IMR-90 (cell line): ENCODE results near the gene TMEM53. TPM values are rescaled to one million over a fixed set of nuclear protein-coding genes. Genes with fewer than 3 reads are reported as not detected.

Experiments
- ATAC-seq: fragments of 200-7000 bp; cut with Tn5 transposase; 2 replicates; pipeline ENCODE4 v1.9.1; 2020; ENCODE audit warnings: low read depth, mild to moderate bottlenecking, moderate library complexity
- BruUV-seq: library from RNA; stranded (reverse); fragments of 400-500 nt; replicated peaks from 2 replicates; lab custom pipeline; 2021; lab: Mats Ljungman, UMichigan
- CTCF ChIA-PET: fragments of 300-600 bp; formaldehyde crosslinking; extraction: SDS; loops from one replicate; lab custom pipeline; 2021; ENCODE audit warnings: antibody characterized with exemption; lab: Yijun Ruan, JAX
- POLR2A ChIA-PET: fragments of 300-600 bp; sonication (Branson Sonifier 250); formaldehyde crosslinking; loops from one replicate; lab custom pipeline; 2022; ENCODE audit warnings: antibody characterized with exemption; ENCODE audit not compliant: unreplicated experiment; lab: Charles Lee
- DNase-seq: peaks from one replicate; pipeline ENCODE4 v3.0.0; 2013
- H2AFZ ChIP-seq: replicated peaks from 2 replicates; pipeline ENCODE3; 2013; ENCODE audit warnings: low read length, mild to moderate bottlenecking; ENCODE audit not compliant: poor library complexity
- H2AK5ac ChIP-seq: 2 replicates; pipeline ENCODE4 v1.6.1; 2013; ENCODE audit warnings: low read depth, low read length, inconsistent platforms
- H2AK9ac ChIP-seq: replicated peaks from 2 replicates; pipeline ENCODE3; 2013; ENCODE audit warnings: mild to moderate bottlenecking, low read depth, low read length, moderate library complexity; ENCODE audit not compliant: poor library complexity
- H2BK120ac ChIP-seq: 2 replicates; pipeline ENCODE4 v1.6.1; 2013; ENCODE audit warnings: low read depth, low read length, inconsistent platforms
- H2BK15ac ChIP-seq: 3 replicates; pipeline ENCODE4 v1.6.1; 2013; ENCODE audit warnings: low read depth, low read length, inconsistent platforms
- H2BK20ac ChIP-seq: 2 replicates; pipeline ENCODE4 v1.6.1; 2013; ENCODE audit warnings: low read depth, mild to moderate bottlenecking, inconsistent platforms, low read length, moderate library complexity
- H2BK5ac ChIP-seq: 2 replicates; pipeline ENCODE4 v1.6.1; 2013; ENCODE audit warnings: mild to moderate bottlenecking, low read depth, low read length, inconsistent platforms; ENCODE audit not compliant: poor library complexity, severe bottlenecking
- H3K14ac ChIP-seq: replicated peaks from 2 replicates; pipeline ENCODE4 v1.6.1; 2013; ENCODE audit warnings: low read depth, low read length, inconsistent platforms
- H3K18ac ChIP-seq: 2 replicates; pipeline ENCODE4 v1.6.1; 2013; ENCODE audit warnings: low read depth, low read length, control low read depth
- H3K23ac ChIP-seq: 2 replicates; pipeline ENCODE4 v1.6.1; 2013; ENCODE audit warnings: low read depth, low read length, inconsistent platforms
- H3K27ac ChIP-seq: 2 replicates; pipeline ENCODE4 v1.5.1; 2013; ENCODE audit warnings: mild to moderate bottlenecking, control low read depth, low read length; ENCODE audit not compliant: insufficient read depth
- H3K27me3 ChIP-seq: 2 replicates; pipeline ENCODE4 v1.6.1; 2013; ENCODE audit warnings: low read length; ENCODE audit not compliant: control insufficient read depth, insufficient read depth
- H3K36me3 ChIP-seq: 2 replicates; pipeline ENCODE4 v1.6.1; 2013; ENCODE audit warnings: low read length, mixed read lengths; ENCODE audit not compliant: control insufficient read depth, insufficient read depth
- H3K4ac ChIP-seq: 2 replicates; pipeline ENCODE4 v1.6.1; 2013; ENCODE audit warnings: low read depth, low read length, inconsistent platforms
- H3K4me1 ChIP-seq: 2 replicates; pipeline ENCODE4 v1.6.1; 2013; ENCODE audit warnings: low read length, mixed read lengths; ENCODE audit not compliant: control insufficient read depth, insufficient read depth
- H3K4me2 ChIP-seq: 2 replicates; pipeline ENCODE4 v1.6.1; 2013; ENCODE audit warnings: low read depth, mild to moderate bottlenecking, control low read depth, low read length, moderate library complexity
- H3K4me3 ChIP-seq: 2 replicates; pipeline ENCODE4 v1.5.1; 2013; ENCODE audit warnings: low read depth, mild to moderate bottlenecking, control low read depth, low read length, moderate library complexity; ENCODE audit not compliant: insufficient read depth
- H3K56ac ChIP-seq: 2 replicates; pipeline ENCODE4 v1.6.1; 2013; ENCODE audit warnings: low read length, inconsistent platforms; ENCODE audit not compliant: insufficient read depth; ENCODE audit errors: extremely low read depth
- H3K79me1 ChIP-seq, 2 experiments: 2 replicates each; pipeline ENCODE4 v1.6.1; 2013; ENCODE audit warnings: low read length in 2 of 2, inconsistent platforms in 1 of 2, low read depth in 1 of 2
- H3K9ac ChIP-seq: 2 replicates; pipeline ENCODE4 v1.6.1; 2013; ENCODE audit warnings: low read depth, low read length, control low read depth
- H3K9me1 ChIP-seq: 2 replicates; pipeline ENCODE4 v1.6.1; 2013; ENCODE audit warnings: low read length, inconsistent platforms; ENCODE audit not compliant: insufficient read depth
- H3K9me3 ChIP-seq: 2 replicates; pipeline ENCODE4 v1.6.1; 2013; ENCODE audit warnings: low read length; ENCODE audit not compliant: control insufficient read depth, insufficient read depth
- H4K20me1 ChIP-seq: 2 replicates; pipeline ENCODE4 v1.6.1; 2013; ENCODE audit warnings: low read length, inconsistent platforms; ENCODE audit not compliant: insufficient read depth
- H4K5ac ChIP-seq: 2 replicates; pipeline ENCODE4 v1.6.1; 2013; ENCODE audit warnings: mild to moderate bottlenecking, low read depth, low read length, control low read depth
- H4K8ac ChIP-seq, 2 experiments: 2 replicates each; pipeline ENCODE4 v1.6.1; 2013; ENCODE audit warnings: low read depth in 2 of 2, low read length in 2 of 2, control low read depth in 1 of 2, inconsistent platforms in 1 of 2
- H4K91ac ChIP-seq: 2 replicates; pipeline ENCODE4 v1.6.1; 2013; ENCODE audit warnings: low read depth, low read length, inconsistent platforms; ENCODE audit not compliant: insufficient read depth
- BHLHE40 ChIP-seq: fragments of 150-350 bp; IDR thresholded peaks from 2 replicates; pipeline ENCODE4 v1.6.1; 2016; ENCODE audit warnings: mild to moderate bottlenecking, low read depth, low read length
- CEBPB ChIP-seq: IDR thresholded peaks from 2 replicates; pipeline ENCODE4 v1.6.1; 2012; ENCODE audit warnings: low read depth, low read length, improper control_type of control experiment
- CHD1 ChIP-seq: IDR thresholded peaks from 2 replicates; pipeline ENCODE4 v1.6.1; 2012; ENCODE audit warnings: low read depth, low read length, improper control_type of control experiment
- FOS ChIP-seq: fragments of 150-350 bp; IDR thresholded peaks from 2 replicates; pipeline ENCODE4 v1.6.1; 2016; ENCODE audit warnings: low read depth, low read length
- MAFK ChIP-seq: IDR thresholded peaks from 2 replicates; pipeline ENCODE4 v1.6.1; 2012; ENCODE audit warnings: low read depth, low read length, improper control_type of control experiment
- MAZ ChIP-seq: IDR thresholded peaks from 2 replicates; pipeline ENCODE4 v1.6.1; 2012; ENCODE audit warnings: low read depth, mild to moderate bottlenecking, low read length, improper control_type of control experiment, moderate library complexity, borderline replicate concordance
- NFE2L2 ChIP-seq: fragments of 150-350 bp; IDR thresholded peaks from 2 replicates; pipeline ENCODE4 v1.6.1; 2016; ENCODE audit warnings: low read depth, mild to moderate bottlenecking, low read length
- POLR2A ChIP-seq: IDR thresholded peaks from 2 replicates; pipeline ENCODE4 v1.6.1; 2012; ENCODE audit warnings: mild to moderate bottlenecking, low read depth, low read length
- RCOR1 ChIP-seq: IDR thresholded peaks from 2 replicates; pipeline ENCODE4 v1.6.1; 2012; ENCODE audit warnings: mild to moderate bottlenecking, low read length, improper control_type of control experiment; ENCODE audit not compliant: insufficient replicate concordance
- RFX5 ChIP-seq: IDR thresholded peaks from 2 replicates; pipeline ENCODE4 v1.8.0; 2012; ENCODE audit warnings: low read depth, mild to moderate bottlenecking, low read length, moderate library complexity
- SMC3 ChIP-seq: fragments of 150-350 bp; IDR thresholded peaks from 2 replicates; pipeline ENCODE4 v1.6.1; 2016; ENCODE audit warnings: low read depth, mild to moderate bottlenecking, antibody characterized with exemption, low read length, moderate library complexity
- WGBS, 2 experiments: methylation state at CpG; one replicate each; pipeline versions ENCODE4 v1.1.5 to v1.1.7; 2013; ENCODE audit warnings: missing lambda C conversion rate in 2 of 2; ENCODE audit not compliant: insufficient read length in 1 of 2; ENCODE audit errors: extremely low coverage in 2 of 2; 5-methylcytosine and 5-hydroxymethylcytosine counted together
- dilution Hi-C: fragments of 300-500 bp; cut with HindIII; formaldehyde crosslinking; loops from one replicate; pipeline ENCODE4 v1.14.3; 2018; ENCODE audit warnings: low sequenced_read_pairs; ENCODE audit not compliant: unreplicated experiment
- in situ Hi-C: fragments of 300-500 bp; cut with MboI; formaldehyde crosslinking; loops from 3 replicates; pipeline ENCODE4 v1.14.3; 2019; ENCODE audit warnings: low sequenced_read_pairs, inconsistent platforms, mixed read lengths
- intact Hi-C: fragments of 100-400 bp; cut with micrococcal nuclease; formaldehyde crosslinking; loops from 2 replicates; pipeline ENCODE4 v1.10.0; 2022
- polyA plus RNA-seq, 3 experiments: library from polyadenylated mRNA; depleted of rRNA; stranded (reverse); fragments of >200 nt; gene quantifications; 2 replicates each; pipeline ENCODE4 v1.2.3, GENCODE V29; 2012; ENCODE audit warnings: low replicate concordance in 1 of 3
- total RNA-seq: library from RNA; depleted of rRNA; stranded (reverse); fragments of >200 nt; gene quantifications from 2 replicates; pipeline ENCODE4 v1.2.3, GENCODE V29; 2012
- TF ChIP-seq, protein P1 (sequence below): fragments of 150-350 bp; IDR thresholded peaks from 2 replicates; pipeline ENCODE4 v1.6.1; 2016; ENCODE audit warnings: low read depth, mild to moderate bottlenecking, low read length, moderate library complexity, borderline replicate concordance
- TF ChIP-seq, protein P2 (sequence below): fragments of 150-350 bp; IDR thresholded peaks from 2 replicates; pipeline ENCODE4 v1.6.1; 2017; ENCODE audit warnings: mild to moderate bottlenecking, antibody characterized with exemption, low read length, low read depth

Gene TMEM53
- total and polyA plus RNA-seq, 2 of the 4 experiments (the other 2 are of a cell fraction), result 2.7 to 6.3 TPM

DNA sequence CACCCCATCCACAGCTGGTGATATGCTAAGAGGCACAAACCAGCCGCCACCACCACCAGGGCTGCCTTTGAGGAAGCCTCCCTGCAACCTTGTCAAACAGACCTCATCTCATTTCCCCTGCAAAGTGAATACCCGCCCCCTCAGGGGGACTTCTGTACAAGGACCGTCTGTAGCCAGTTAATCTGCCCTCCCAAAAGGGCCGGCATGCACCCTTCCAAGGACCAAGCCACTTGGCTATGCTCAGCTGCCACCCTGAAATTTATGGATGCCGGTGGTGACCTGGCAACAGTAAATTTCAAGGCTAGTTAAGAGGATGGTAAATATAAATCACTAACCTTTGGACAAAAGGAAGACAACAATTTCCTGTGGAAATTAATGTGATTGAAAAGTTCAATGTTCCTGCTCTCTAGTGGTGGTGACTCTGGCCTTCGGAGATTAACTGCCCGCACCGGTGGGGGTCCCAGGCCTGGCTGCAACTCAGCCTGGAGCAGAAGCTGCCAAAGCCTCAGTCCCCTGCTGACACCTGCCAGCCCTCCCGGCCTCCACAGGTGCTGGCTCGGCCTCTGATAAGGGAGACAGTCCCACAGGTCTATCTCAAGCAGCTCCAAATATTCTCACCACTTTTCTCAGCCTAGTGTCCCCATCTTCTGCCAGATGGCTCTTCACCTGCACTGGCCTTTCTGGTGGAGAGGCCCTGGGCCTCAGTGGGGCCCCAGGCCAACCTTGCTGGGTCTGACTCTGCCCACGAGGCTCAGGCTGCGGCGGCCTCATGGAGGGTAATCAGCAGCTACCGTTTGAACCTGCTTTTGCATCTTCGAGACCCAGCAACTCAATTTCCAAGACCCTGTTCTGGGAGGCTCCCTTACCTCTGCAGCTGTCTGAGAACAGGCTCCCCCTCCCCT is 12.2 kb downstream of the TMEM53 start:
- 0 out of 2 replicates have a peak, but pooled peaks cover 2% of the 10 kb centered on the region for H3K4me1 ChIP-seq
- H2BK5ac ChIP-seq, result no peak overlapping the region
- TF ChIP-seq CEBPB (no peak), MAZ (no peak), FOS (no peak), SMC3 (no peak), RCOR1 (no peak), BHLHE40 (no peak), POLR2A (no peak), MAFK (no peak), NFE2L2 (no peak), CHD1 (no peak), RFX5 (no peak)
- TF ChIP-seq, protein P1, sequence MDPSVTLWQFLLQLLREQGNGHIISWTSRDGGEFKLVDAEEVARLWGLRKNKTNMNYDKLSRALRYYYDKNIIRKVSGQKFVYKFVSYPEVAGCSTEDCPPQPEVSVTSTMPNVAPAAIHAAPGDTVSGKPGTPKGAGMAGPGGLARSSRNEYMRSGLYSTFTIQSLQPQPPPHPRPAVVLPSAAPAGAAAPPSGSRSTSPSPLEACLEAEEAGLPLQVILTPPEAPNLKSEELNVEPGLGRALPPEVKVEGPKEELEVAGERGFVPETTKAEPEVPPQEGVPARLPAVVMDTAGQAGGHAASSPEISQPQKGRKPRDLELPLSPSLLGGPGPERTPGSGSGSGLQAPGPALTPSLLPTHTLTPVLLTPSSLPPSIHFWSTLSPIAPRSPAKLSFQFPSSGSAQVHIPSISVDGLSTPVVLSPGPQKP, result no peak
- TF ChIP-seq, protein P2, sequence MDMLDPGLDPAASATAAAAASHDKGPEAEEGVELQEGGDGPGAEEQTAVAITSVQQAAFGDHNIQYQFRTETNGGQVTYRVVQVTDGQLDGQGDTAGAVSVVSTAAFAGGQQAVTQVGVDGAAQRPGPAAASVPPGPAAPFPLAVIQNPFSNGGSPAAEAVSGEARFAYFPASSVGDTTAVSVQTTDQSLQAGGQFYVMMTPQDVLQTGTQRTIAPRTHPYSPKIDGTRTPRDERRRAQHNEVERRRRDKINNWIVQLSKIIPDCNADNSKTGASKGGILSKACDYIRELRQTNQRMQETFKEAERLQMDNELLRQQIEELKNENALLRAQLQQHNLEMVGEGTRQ, result no peak
- no peak overlapping the region for H2BK20ac ChIP-seq
- H3K36me3 ChIP-seq, result no peaks in the 10 kb centered on the region
- no peak overlapping the region for H2AFZ ChIP-seq
- intact Hi-C loops (no loop called here), dilution Hi-C loops (no loop called here), in situ Hi-C loops (no loop called here)
- no peak overlapping the region for H2AK5ac ChIP-seq
- H3K56ac ChIP-seq, result no peak overlapping the region
- no peak overlapping the region for H2BK120ac ChIP-seq
- no peak overlapping the region for H3K4me3 ChIP-seq
- no peak overlapping the region for H3K23ac ChIP-seq
- no TSS peak for BruUV-seq
- WGBS, 2 experiments, result 82% methylated on average over 5 of the region's 15 CpGs; no CpG with 5 or more reads in 1 of the 2 experiments
- H2BK15ac ChIP-seq, result no peak overlapping the region
- H3K9me3 ChIP-seq, result no peaks in the 10 kb centered on the region
- H2AK9ac ChIP-seq, result no peak overlapping the region
- no peaks in the 10 kb centered on the region for H3K27me3 ChIP-seq
- ATAC-seq (no peak), DNase-seq (no peak)
- no peak overlapping the region for H3K14ac ChIP-seq
- H3K9ac ChIP-seq, result no peak overlapping the region
- no peaks in the 10 kb centered on the region for H3K79me1 ChIP-seq
- no peak overlapping the region for H3K18ac ChIP-seq
- H4K5ac ChIP-seq, result no peak overlapping the region
- no peak overlapping the region for H3K27ac ChIP-seq
- no peak overlapping the region for H4K91ac ChIP-seq
- CTCF ChIA-PET, result no interaction called here
- no peak overlapping the region for H3K4me2 ChIP-seq
- no peaks in the 10 kb centered on the region for H3K9me1 ChIP-seq
- no peak overlapping the region for H4K8ac ChIP-seq
- no peaks in the 10 kb centered on the region for H4K20me1 ChIP-seq
- no peak overlapping the region for H3K4ac ChIP-seq
- POLR2A ChIA-PET, result interaction anchor here (0.6 kb wide), 1 partner anchor 39 kb away, joined by 3 read pairs; no protein-coding TSS in a partner anchor
